GM10266 (cell line): Measurements from ENCODE around the gene WWC2.

Experiments
- DNase-seq: peaks from one replicate; pipeline ENCODE4 v3.0.0; 2012; ENCODE audit errors: extremely low spot score
- CTCF ChIP-seq: IDR thresholded peaks from 2 replicates; pipeline ENCODE4 v1.5.1; 2012; ENCODE audit warnings: mild to moderate bottlenecking, low read depth; ENCODE audit not compliant: control insufficient read depth, insufficient read depth; ENCODE audit errors: missing control alignments

Gene WWC2

GRCh38 chr4:183180096-183180495 lies 81.0 kb downstream of the WWC2 start:
- no peak for TF ChIP-seq CTCF
- DNase-seq: no peak

DNA sequence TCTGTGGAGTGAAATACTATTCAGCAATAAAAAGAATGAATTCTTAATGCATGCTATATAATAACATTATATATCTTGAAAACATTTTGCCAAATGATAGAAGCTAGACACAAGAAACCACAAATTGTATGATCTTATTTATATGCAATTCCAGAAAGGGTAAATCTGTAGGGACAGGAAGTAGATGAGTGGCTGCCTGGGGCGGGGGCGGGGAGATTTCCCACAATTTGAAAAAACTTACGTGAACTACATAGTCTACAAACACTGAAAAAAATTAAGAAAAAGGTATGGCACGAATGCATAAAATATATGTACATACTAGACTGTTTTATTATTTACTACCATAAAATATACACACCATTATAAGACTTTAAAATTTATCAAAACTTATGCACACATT lies 81.6 kb downstream of the WWC2 start:
- no peak for TF ChIP-seq CTCF
- no peak for DNase-seq

GRCh38 chr4:183181081-183181480 lies 82.0 kb downstream of the WWC2 start:
- no peak for TF ChIP-seq CTCF

GRCh38 chr4:183182873-183183725 lies 84.0 kb downstream of the WWC2 start:
- no peak for TF ChIP-seq CTCF
- no peak for DNase-seq

More at GRCh38 chr4:183181081-183181480, 82.0 kb downstream of the WWC2 start:
- DNase-seq: no peak

DNA sequence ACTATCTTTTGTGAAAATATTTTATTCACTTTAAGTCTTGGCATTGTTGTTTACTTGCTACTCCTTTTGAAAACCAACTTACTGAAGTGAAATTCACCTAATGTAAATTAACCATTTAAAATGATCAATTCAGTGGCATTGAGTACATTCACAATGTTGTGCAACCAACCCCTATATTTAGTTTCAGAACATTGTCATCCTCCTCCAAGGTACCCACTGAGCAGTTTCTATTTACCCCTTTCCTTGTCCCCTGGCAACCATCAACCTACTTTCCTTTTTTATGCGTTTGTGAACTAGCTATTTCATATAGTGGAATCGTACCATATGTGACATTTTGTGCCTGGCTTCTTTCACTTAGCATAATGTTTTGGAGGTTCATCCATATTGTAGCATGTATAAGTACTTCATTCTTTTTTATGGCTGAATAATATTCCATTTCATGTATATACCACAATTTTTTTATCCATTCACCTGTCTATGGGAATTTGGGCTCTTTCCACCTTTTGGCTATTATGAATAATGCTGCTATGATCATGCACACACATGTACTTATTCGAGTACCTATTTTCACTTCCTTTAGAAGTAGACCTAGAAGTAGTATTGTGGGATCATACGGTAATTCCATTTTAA lies 85.0 kb downstream of the WWC2 start:
- TF ChIP-seq CTCF: no peak
- DNase-seq: no peak

- DNase-seq: no peak
- no peak for TF ChIP-seq CTCF
These were observed 86.0 kb downstream of the WWC2 start for GRCh38 chr4:183185018-183185417.

- DNase-seq: no peak
- TF ChIP-seq CTCF: no peak
These were observed 86.5 kb downstream of the WWC2 start for GRCh38 chr4:183185559-183185958.
